ENCODE results near the gene GALNT10. TPM values are rescaled to one million over a fixed set of nuclear protein-coding genes. Genes with fewer than 3 reads are reported as not detected.

GALNT10 gene
- total and polyA plus RNA-seq, 2 of the 8 experiments (the other 6 are each of a cell fraction or from before 2014, with no cell fraction given): 4.6 to 15.5 TPM

- H4K91ac ChIP-seq (replicated peaks; ENCODE audit: insufficient read length, low read length): no peak overlapping the region
- DNase-seq (ENCODE audit: low read depth in 1 of 2, low spot score in 2 of 2) (peak in 1 of 2 experiments; percentile 41), FAIRE-seq (no peak)
- no peak overlapping the region for H2AFZ ChIP-seq (ENCODE audit: low read length)
- H3K4me2 ChIP-seq (ENCODE audit: insufficient read depth in 1 of 2, low read depth in 2 of 2, low read length in 2 of 2): no peak overlapping the region
- H3K56ac ChIP-seq (replicated peaks; ENCODE audit: insufficient read length, low read depth, low read length): no peak overlapping the region
- ChIA-PET CTCF (ENCODE audit: partially characterized antibody) (interaction anchor here (0.7 to 1.7 kb wide), 6 partner anchors 24 to 160 kb away, joined by 3 to 13 read pairs (median 3); no protein-coding TSS in a partner anchor), POLR2A (ENCODE audit: partially characterized antibody) (interaction anchor here (1.0 kb wide), 1 partner anchor 14 kb away, joined by 3 read pairs; no protein-coding TSS in a partner anchor)
- TF ChIP-seq KDM4A (IDR thresholded peaks at IDR 0.05; ENCODE audit: low read depth, low read length, severe bottlenecking) (no peak), CBX8 (IDR thresholded peaks at IDR 0.05; ENCODE audit: borderline replicate concordance, low read depth, low read length) (no peak), CBX5 (IDR thresholded peaks at IDR 0.05; ENCODE audit: low read depth, low read length) (no peak), CEBPB (IDR thresholded peaks at IDR 0.05; ENCODE audit: low read depth, low read length) (no peak)
- 0 out of 2 replicates have a peak overlapping the region, but pooled peaks have one; percentile 32 for H2BK5ac ChIP-seq (ENCODE audit: low read depth, low read length)
- 83% methylated on average over 8 of the region's 8 CpGs; no CpG with 5 or more reads in 1 of the 2 experiments for WGBS, 2 experiments (ENCODE audit: extremely low coverage in 1 of 2, insufficient coverage in 1 of 2, insufficient read length in 1 of 2, insufficient replicate concordance in 2 of 2, low coverage in 1 of 2, low lambda C conversion rate in 2 of 2, missing lambda C conversion rate in 1 of 2)
- no peaks in the 10 kb centered on the region for H3K79me1 ChIP-seq (ENCODE audit: low read depth, low read length)
- peak overlapping the region; percentile 92; the same call in 1 of the 2 replicates for H2AK5ac ChIP-seq (ENCODE audit: low read depth, low read length)
- no peak overlapping the region for H2BK120ac ChIP-seq (replicated peaks; ENCODE audit: low read depth, low read length)
- H2BK15ac ChIP-seq (ENCODE audit: low read length): no peak overlapping the region
- H3K4me3 ChIP-seq (ENCODE audit: extremely low read depth in 1 of 4, insufficient read depth in 2 of 4, low read depth in 3 of 4, low read length in 4 of 4): no peak overlapping the region
- H3K14ac ChIP-seq (ENCODE audit: insufficient read length): no peak overlapping the region
- H3K23ac ChIP-seq (ENCODE audit: insufficient read length): no peak overlapping the region
- H3K4ac ChIP-seq (replicated peaks; ENCODE audit: insufficient read length, low read depth, low read length): no peak overlapping the region
- no peak overlapping the region for H3K27ac ChIP-seq (ENCODE audit: low read depth, low read length)
- peak overlapping the region; percentile 40; the same call in 1 of the 2 replicates for H2BK12ac ChIP-seq (ENCODE audit: low read depth, low read length)
- H3K18ac ChIP-seq (ENCODE audit: extremely low read depth, low read length): no peak overlapping the region
- H4K8ac ChIP-seq (ENCODE audit: extremely low read depth, insufficient read depth, low read length): no peak overlapping the region
- peaks cover 4 to 20% (median 9%) of the 10 kb centered on the region in 4 experiments for H3K4me1 ChIP-seq (replicated peaks in 1 of 4; ENCODE audit: control insufficient read depth in 3 of 4, insufficient read depth in 4 of 4, low read length in 3 of 4)
- no peaks in the 10 kb centered on the region for H3K79me2 ChIP-seq (ENCODE audit: control insufficient read depth in 1 of 2, insufficient read depth in 2 of 2, low read length in 2 of 2)
- no peaks in the 10 kb centered on the region for H3K9me3 ChIP-seq (ENCODE audit: insufficient read depth in 2 of 2, low read depth in 1 of 2, low read length in 1 of 2)
- no peaks in the 10 kb centered on the region for H4K20me1 ChIP-seq (replicated peaks in 1 of 2; ENCODE audit: control insufficient read depth in 1 of 2, insufficient read depth in 2 of 2, low read length in 2 of 2)
- H3K36me3 ChIP-seq (ENCODE audit: control insufficient read depth in 2 of 4, insufficient read depth in 4 of 4, low read length in 3 of 4): no peaks in the 10 kb centered on the region
- H3K27me3 ChIP-seq (replicated peaks in 1 of 4; ENCODE audit: control insufficient read depth in 3 of 4, extremely low read depth in 1 of 4, insufficient read depth in 3 of 4, low read length in 3 of 4): no peaks in the 10 kb centered on the region
- no peaks in the 10 kb centered on the region for H3K23me2 ChIP-seq (ENCODE audit: low read depth, low read length)
- no peak overlapping the region for H2BK20ac ChIP-seq (ENCODE audit: low read length)
- H4K5ac ChIP-seq (ENCODE audit: insufficient read length, low read depth, low read length): no peak overlapping the region
- H3K9ac ChIP-seq (replicated peaks in 1 of 4; ENCODE audit: extremely low read depth in 1 of 4, low read depth in 3 of 4, low read length in 3 of 4): no peak overlapping the region
These were observed 30.9 kb downstream of the GALNT10 start for GRCh38 chr5:154221371-154221896.
